Endodermal cell (in vitro differentiated cells): ENCODE results near the gene SLC35E2B. TPM values are rescaled to one million over a fixed set of nuclear protein-coding genes. Genes with fewer than 3 reads are reported as not detected.
"Not testable (repeated sequence)": the region's sequence is repeated elsewhere in the genome, so short reads cannot be mapped to it uniquely, and the experiment has no call there.

Experiments used
- DNase-seq: peaks from one replicate; pipeline ENCODE4 v3.0.0-alpha.2; 2017
- H3K27ac ChIP-seq: 2 replicates; pipeline ENCODE4 v1.5.1; 2013; ENCODE audit warnings: mild to moderate bottlenecking, low read depth, low read length, moderate library complexity
- H3K27me3 ChIP-seq: 2 replicates; pipeline ENCODE4 v1.6.1; 2013; ENCODE audit warnings: mild to moderate bottlenecking, low read length, moderate library complexity; ENCODE audit not compliant: insufficient read depth, control insufficient read depth, poor library complexity, severe bottlenecking
- H3K36me3 ChIP-seq: 2 replicates; pipeline ENCODE4 v1.7.0; 2013; ENCODE audit warnings: mild to moderate bottlenecking, low read length, moderate library complexity; ENCODE audit not compliant: control insufficient read depth, insufficient read depth
- H3K4me1 ChIP-seq: one replicate; pipeline ENCODE4 v1.7.0; 2013; ENCODE audit warnings: low read length; ENCODE audit not compliant: control insufficient read depth, insufficient read depth
- H3K4me3 ChIP-seq: 2 replicates; pipeline ENCODE4 v1.5.1; 2013; ENCODE audit warnings: mild to moderate bottlenecking, low read length, moderate library complexity
- H3K9ac ChIP-seq: 2 replicates; pipeline ENCODE4 v1.6.1; 2013; ENCODE audit warnings: mild to moderate bottlenecking, low read length, moderate library complexity; ENCODE audit not compliant: poor library complexity, severe bottlenecking; ENCODE audit errors: extremely low read depth
- H3K9me3 ChIP-seq: 2 replicates; pipeline ENCODE4 v1.6.1; 2013; ENCODE audit warnings: mild to moderate bottlenecking, low read length, moderate library complexity; ENCODE audit not compliant: control insufficient read depth
- H3K27ac Mint-ChIP-seq: 2 replicates; pipeline ENCODE4 v1.8.0; 2020; ENCODE audit warnings: mixed read lengths
- H3K27me3 Mint-ChIP-seq: 2 replicates; pipeline ENCODE4 v1.8.0; 2021; ENCODE audit warnings: mild to moderate bottlenecking, mixed read lengths; ENCODE audit not compliant: insufficient read depth
- H3K36me3 Mint-ChIP-seq: 2 replicates; pipeline ENCODE4 v1.8.0; 2020; ENCODE audit warnings: low read depth, mixed read lengths
- H3K4me1 Mint-ChIP-seq: 2 replicates; pipeline ENCODE4 v1.8.0; 2020; ENCODE audit warnings: mixed read lengths
- H3K4me3 Mint-ChIP-seq: 2 replicates; pipeline ENCODE4 v1.8.0; 2020; ENCODE audit warnings: mild to moderate bottlenecking, moderate library complexity, mixed read lengths
- H3K9me3 Mint-ChIP-seq: 2 replicates; pipeline ENCODE4 v1.8.0; 2020; ENCODE audit warnings: mild to moderate bottlenecking, mixed read lengths
- WGBS, 2 experiments: methylation state at CpG; one replicate each; pipeline versions ENCODE4 v1.1.5 to v1.1.7; 2013; ENCODE audit warnings: missing lambda C conversion rate in 2 of 2, mixed read lengths in 1 of 2; ENCODE audit not compliant: insufficient coverage in 1 of 2, insufficient read length in 1 of 2; 5-methylcytosine and 5-hydroxymethylcytosine counted together
- total RNA-seq, 2 donors: library from RNA; stranded (reverse); fragmentation: NEBNext Ultra II Directional in 1 of 2; extraction: Animal tissue kit (Norgen Biotek cat#: 25700) in 1 of 2; gene quantifications; 2 replicates in 1 of 2; 3 replicates in 1 of 2; pipeline ENCODE4 v1.2.1, GENCODE V29; 2021

The SLC35E2B gene
- total RNA-seq, 2 donors from 2014 or later = 51.2 to 56.9 TPM

DNA sequence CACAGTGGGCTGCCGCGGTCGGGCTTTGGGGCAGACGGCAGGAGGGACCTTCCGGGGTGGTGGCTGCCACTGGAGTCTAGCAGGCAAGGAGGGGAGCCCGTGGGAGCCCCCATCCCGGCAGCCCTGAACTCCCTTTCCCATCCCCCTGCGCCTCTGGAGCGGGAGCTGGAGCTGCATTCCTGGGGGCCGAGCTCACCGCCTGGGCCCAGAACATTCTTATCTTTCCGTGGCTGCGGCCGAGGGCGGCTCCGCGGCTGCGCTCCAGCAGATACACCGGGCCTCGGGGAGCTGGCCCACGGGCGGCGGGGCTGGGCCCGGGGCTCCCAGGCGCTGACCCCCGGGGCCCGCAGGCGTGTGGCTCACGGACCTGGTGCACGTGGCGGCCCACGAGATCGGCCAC, 8.0 kb upstream of the SLC35E2B start:
- H3K4me1 Mint-ChIP-seq, H3K36me3 ChIP-seq, H3K9ac ChIP-seq, H3K27ac Mint-ChIP-seq, DNase-seq, H3K27ac ChIP-seq, H3K27me3 ChIP-seq, H3K4me3 ChIP-seq, H3K9me3 Mint-ChIP-seq, H3K27me3 Mint-ChIP-seq, H3K9me3 ChIP-seq, H3K4me1 ChIP-seq, H3K36me3 Mint-ChIP-seq, H3K4me3 Mint-ChIP-seq: not testable (repeated sequence)
- WGBS, 2 experiments = no CpG with 5 or more reads among the region's 33 CpGs

DNA sequence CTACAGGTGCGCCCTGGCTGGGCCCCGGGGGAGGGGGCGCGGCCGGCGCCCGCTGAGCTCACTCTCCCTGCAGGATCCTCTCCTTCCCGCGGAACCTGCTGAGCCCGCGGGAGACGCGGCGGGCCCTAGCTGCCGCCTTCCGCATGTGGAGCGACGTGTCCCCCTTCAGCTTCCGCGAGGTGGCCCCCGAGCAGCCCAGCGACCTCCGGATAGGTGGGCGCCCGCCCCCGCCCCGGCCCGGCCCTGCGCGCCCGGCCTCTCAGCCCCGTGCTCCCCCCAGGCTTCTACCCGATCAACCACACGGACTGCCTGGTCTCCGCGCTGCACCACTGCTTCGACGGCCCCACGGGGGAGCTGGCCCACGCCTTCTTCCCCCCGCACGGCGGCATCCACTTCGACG, 7.5 kb upstream of the SLC35E2B start:
- not testable (repeated sequence) for H3K27ac Mint-ChIP-seq, H3K27ac ChIP-seq, H3K4me3 ChIP-seq, H3K36me3 ChIP-seq, H3K27me3 ChIP-seq, H3K4me3 Mint-ChIP-seq, H3K9me3 Mint-ChIP-seq, H3K9me3 ChIP-seq, H3K36me3 Mint-ChIP-seq, DNase-seq, H3K27me3 Mint-ChIP-seq, H3K9ac ChIP-seq, H3K4me1 ChIP-seq, H3K4me1 Mint-ChIP-seq
- WGBS, 2 experiments = no CpG with 5 or more reads among the region's 45 CpGs

- not testable (repeated sequence) for H3K9ac ChIP-seq, H3K4me1 ChIP-seq, H3K27ac ChIP-seq, DNase-seq, H3K27ac Mint-ChIP-seq, H3K36me3 ChIP-seq, H3K27me3 ChIP-seq, H3K27me3 Mint-ChIP-seq, H3K4me3 Mint-ChIP-seq, H3K9me3 Mint-ChIP-seq, H3K4me3 ChIP-seq, H3K9me3 ChIP-seq, H3K4me1 Mint-ChIP-seq, H3K36me3 Mint-ChIP-seq
- 96% methylated on average over 6 of the region's 19 CpGs; no CpG with 5 or more reads in 1 of the 2 experiments for WGBS, 2 experiments
Observed at GRCh38 chr1:1699061-1699460, 6.5 kb upstream of the SLC35E2B start.

DNA sequence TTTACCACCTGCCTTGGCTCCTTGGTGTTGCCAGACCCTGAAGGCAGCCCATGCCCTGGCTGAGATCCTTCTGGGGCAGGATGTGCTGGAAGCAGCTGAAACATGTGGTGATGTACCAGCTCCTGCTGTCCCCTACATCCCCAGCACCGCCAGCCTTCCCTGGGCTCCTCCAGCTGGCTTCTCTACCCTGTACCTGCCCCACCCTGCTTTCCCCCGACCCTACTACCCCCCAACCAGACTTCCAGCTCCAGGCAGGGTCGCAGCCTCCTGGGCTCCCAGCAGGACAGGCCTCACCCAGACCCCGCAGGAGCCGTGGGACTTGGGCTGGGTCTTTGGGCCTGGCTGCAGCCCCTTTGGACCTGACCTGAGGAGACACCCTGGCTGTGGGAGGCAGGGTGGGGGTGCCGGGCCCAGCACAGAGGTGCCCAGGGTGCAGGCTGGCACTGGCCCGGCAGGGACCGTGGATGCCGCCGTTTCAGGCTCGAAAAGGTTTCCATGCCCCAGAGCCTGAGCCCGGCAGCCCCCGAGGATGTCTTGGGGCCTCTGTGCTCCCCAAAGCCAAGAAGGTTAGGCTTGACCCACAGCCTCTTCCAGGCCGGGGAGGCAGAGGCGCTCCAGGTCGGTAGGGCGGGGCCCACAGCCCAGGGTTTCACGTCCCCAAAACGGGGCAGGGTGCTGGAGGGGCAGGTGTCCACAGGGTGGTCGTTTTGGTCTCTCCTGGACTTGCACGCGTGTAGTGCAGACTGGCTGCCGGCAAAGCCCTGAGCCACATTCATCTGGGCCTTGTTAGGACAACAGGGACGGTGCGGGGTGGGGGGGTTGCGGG, 5.0 kb upstream of the SLC35E2B start:
- H3K9me3 ChIP-seq, H3K4me1 Mint-ChIP-seq, H3K4me3 Mint-ChIP-seq, H3K4me3 ChIP-seq, H3K4me1 ChIP-seq, H3K9ac ChIP-seq, DNase-seq, H3K27ac ChIP-seq, H3K9me3 Mint-ChIP-seq, H3K36me3 Mint-ChIP-seq, H3K27me3 Mint-ChIP-seq, H3K36me3 ChIP-seq, H3K27ac Mint-ChIP-seq, H3K27me3 ChIP-seq: not testable (repeated sequence)
- WGBS, 2 experiments = 89 to 93% methylated on average over 3 to 12 of the region's 26 CpGs

GRCh38 chr1:1696431-1697357, 4.1 kb upstream of the SLC35E2B start:
- not testable (repeated sequence) for H3K9ac ChIP-seq, H3K27me3 Mint-ChIP-seq, H3K4me1 ChIP-seq, H3K9me3 ChIP-seq, H3K4me1 Mint-ChIP-seq, H3K4me3 ChIP-seq, H3K36me3 Mint-ChIP-seq, H3K27ac Mint-ChIP-seq, H3K27me3 ChIP-seq, H3K9me3 Mint-ChIP-seq, H3K36me3 ChIP-seq, H3K4me3 Mint-ChIP-seq, H3K27ac ChIP-seq, DNase-seq
- 92 to 100% methylated on average over 4 to 14 of the region's 23 CpGs for WGBS, 2 experiments

GRCh38 chr1:1692324-1692713, 276 bp downstream of the SLC35E2B start:
- not testable (repeated sequence) for H3K36me3 ChIP-seq, H3K9me3 Mint-ChIP-seq, H3K4me1 Mint-ChIP-seq, H3K36me3 Mint-ChIP-seq, H3K4me1 ChIP-seq, H3K27me3 ChIP-seq, H3K27me3 Mint-ChIP-seq, H3K27ac Mint-ChIP-seq, H3K9me3 ChIP-seq
- H3K27ac ChIP-seq = peak overlapping the region; percentile 99
- peak overlapping the region; percentile 90 for H3K9ac ChIP-seq
- WGBS, 2 experiments = 0 to 2% methylated on average over 7 to 28 of the region's 45 CpGs
- DNase-seq = peak; percentile 78
- H3K4me3 Mint-ChIP-seq = peak overlapping the region; percentile 56
- H3K4me3 ChIP-seq = peak overlapping the region; percentile 49
